GM21526 (cell line): ENCODE results near the gene KRT72.

Source experiments
- ATAC-seq: cut with Tn5 transposase; IDR thresholded peaks from one replicate; pipeline ENCODE4 v1.9.1; 2021; ENCODE audit warnings: moderate library complexity; ENCODE audit not compliant: unreplicated experiment, low FRiP score

The KRT72 gene

GRCh38 chr12:52600941-52601481 lies at the start of gene KRT72:
Gene KRT72, minus strand, starts transcription at chr12:52601463. Its CDS starts 11 bp downstream, at chr12:52601452.
- ATAC-seq: no peak

GRCh38 chr12:52650520-52651081 lies 49.3 kb upstream of the KRT72 start:
- no peak for ATAC-seq

- ATAC-seq: no peak
These were observed 47.8 kb upstream of the KRT72 start for GRCh38 chr12:52649066-52649465.

- ATAC-seq: no peak
These were observed 46.8 kb upstream of the KRT72 start for GRCh38 chr12:52648012-52648550.

- no peak for ATAC-seq
These were observed 46.3 kb upstream of the KRT72 start for GRCh38 chr12:52647601-52648000.

GRCh38 chr12:52646613-52647012 lies 45.4 kb upstream of the KRT72 start:
- no peak for ATAC-seq

GRCh38 chr12:52645982-52646381 lies 44.7 kb upstream of the KRT72 start:
- no peak for ATAC-seq

GRCh38 chr12:52645120-52645761 lies 44.0 kb upstream of the KRT72 start:
- no peak for ATAC-seq

- ATAC-seq: no peak
These were observed 42.8 kb upstream of the KRT72 start for GRCh38 chr12:52644078-52644415.

GRCh38 chr12:52643233-52644077 lies 42.2 kb upstream of the KRT72 start:
- ATAC-seq: no peak

GRCh38 chr12:52641468-52641867 lies 40.2 kb upstream of the KRT72 start:
- ATAC-seq: no peak

GRCh38 chr12:52637299-52637698 lies 36.0 kb upstream of the KRT72 start:
- no peak for ATAC-seq

GRCh38 chr12:52636592-52637258 lies 35.5 kb upstream of the KRT72 start:
- no peak for ATAC-seq

GRCh38 chr12:52636189-52636588 lies 34.9 kb upstream of the KRT72 start:
- no peak for ATAC-seq

- ATAC-seq: no peak
These were observed 33.2 kb upstream of the KRT72 start for GRCh38 chr12:52634266-52635056.

GRCh38 chr12:52633383-52633782 lies 32.1 kb upstream of the KRT72 start:
- no peak for ATAC-seq

GRCh38 chr12:52632656-52633055 lies 31.4 kb upstream of the KRT72 start:
- no peak for ATAC-seq

GRCh38 chr12:52631676-52632459 lies 30.6 kb upstream of the KRT72 start:
- ATAC-seq: no peak

GRCh38 chr12:52631264-52631663 lies 30.0 kb upstream of the KRT72 start:
- ATAC-seq: no peak
